Measurements from ENCODE around the gene ATG12. TPM values are rescaled to one million over a fixed set of nuclear protein-coding genes. Genes with fewer than 3 reads are reported as not detected.

The ATG12 gene
- total and polyA plus RNA-seq, 10 donors: 30.6 to 90.4 (median 49.6) TPM

DNA sequence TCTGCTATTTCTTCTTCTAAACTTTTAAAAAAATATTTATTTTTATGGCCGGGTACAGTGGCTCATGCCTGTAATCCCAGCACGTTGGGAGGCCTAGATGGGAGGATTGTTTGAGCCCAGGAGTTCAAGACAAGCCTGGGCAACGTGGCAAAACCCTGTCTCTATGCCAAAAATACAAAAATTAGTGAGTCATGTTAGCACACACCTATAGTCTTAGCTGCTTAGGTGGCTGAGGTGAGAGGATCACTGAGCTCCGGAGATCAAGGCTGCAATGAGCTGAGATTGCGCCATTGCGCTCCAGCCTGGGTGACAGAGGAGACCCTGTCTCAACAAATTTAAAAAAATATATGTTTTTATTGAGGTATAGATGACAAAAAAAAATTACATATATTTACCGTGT is 5.9 kb upstream of the ATG12 start:
- Histone ChIP-seq H3K27ac (no peak overlapping the region), H3K27me3 (replicated peaks in 1 of 7) (no peaks in the 10 kb centered on the region), H3K4me1 (peaks cover 14 to 96% (median 46%) of the 10 kb centered on the region in 6 donors), H3K9me3 (no peaks in the 10 kb centered on the region), H3K36me3 (no peaks in the 10 kb centered on the region), H3K4me3 (no peak overlapping the region)
- intact Hi-C loops (cut with DNase I; ENCODE audit: low total_unique reads): loop anchor here (10.0 kb wide), 1 partner anchor 218 kb away; no protein-coding TSS in a partner anchor
- 90 to 93% (median 91%) methylated on average over 7 of the region's 7 CpGs for WGBS, 5 donors
- TF ChIP-seq POLR2A (IDR thresholded peaks at IDR 0.05): no peak
- TF ChIP-seq, protein P1, sequence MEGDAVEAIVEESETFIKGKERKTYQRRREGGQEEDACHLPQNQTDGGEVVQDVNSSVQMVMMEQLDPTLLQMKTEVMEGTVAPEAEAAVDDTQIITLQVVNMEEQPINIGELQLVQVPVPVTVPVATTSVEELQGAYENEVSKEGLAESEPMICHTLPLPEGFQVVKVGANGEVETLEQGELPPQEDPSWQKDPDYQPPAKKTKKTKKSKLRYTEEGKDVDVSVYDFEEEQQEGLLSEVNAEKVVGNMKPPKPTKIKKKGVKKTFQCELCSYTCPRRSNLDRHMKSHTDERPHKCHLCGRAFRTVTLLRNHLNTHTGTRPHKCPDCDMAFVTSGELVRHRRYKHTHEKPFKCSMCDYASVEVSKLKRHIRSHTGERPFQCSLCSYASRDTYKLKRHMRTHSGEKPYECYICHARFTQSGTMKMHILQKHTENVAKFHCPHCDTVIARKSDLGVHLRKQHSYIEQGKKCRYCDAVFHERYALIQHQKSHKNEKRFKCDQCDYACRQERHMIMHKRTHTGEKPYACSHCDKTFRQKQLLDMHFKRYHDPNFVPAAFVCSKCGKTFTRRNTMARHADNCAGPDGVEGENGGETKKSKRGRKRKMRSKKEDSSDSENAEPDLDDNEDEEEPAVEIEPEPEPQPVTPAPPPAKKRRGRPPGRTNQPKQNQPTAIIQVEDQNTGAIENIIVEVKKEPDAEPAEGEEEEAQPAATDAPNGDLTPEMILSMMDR (IDR thresholded peaks at IDR 0.05 in 8 of 11, conservative IDR thresholded peaks at IDR 0.05 in 3 of 11): no peak
- TF ChIP-seq POLR2AphosphoS5 (IDR thresholded peaks at IDR 0.05): no peak
- no peak for DNase-seq

DNA sequence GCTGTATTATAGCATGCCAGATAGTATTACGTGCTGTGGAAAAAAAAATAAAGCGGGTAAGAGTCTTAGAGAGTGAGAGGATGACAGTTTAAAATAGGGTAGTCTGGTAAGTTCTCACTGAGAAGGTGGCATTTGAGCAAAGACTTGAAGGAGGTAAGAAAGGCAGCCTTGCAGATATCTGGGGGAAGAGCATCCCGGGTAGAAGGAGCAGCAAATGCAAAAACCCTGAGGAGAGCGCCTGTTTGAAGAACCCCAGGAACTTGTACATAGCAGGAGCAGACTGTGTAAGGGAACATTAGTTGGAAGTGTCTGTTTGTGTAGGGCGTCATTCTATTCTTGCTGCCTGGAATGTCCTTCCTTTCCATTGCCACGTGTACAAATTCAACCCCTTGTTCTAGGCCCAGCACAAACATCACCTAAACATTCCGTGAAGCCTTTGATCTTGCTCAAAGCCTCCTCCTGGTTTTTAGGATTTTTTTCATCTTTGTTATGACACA is 3.0 kb upstream of the ATG12 start:
- no peak for TF ChIP-seq POLR2A (IDR thresholded peaks at IDR 0.05)
- TF ChIP-seq, protein P1 (IDR thresholded peaks at IDR 0.05 in 8 of 11, conservative IDR thresholded peaks at IDR 0.05 in 3 of 11): no peak
- no peak for TF ChIP-seq POLR2AphosphoS5 (IDR thresholded peaks at IDR 0.05)
- DNase-seq: no peak
- Histone ChIP-seq H3K36me3 (no peaks in the 10 kb centered on the region), H3K27me3 (replicated peaks in 1 of 7) (no peaks in the 10 kb centered on the region), H3K27ac (peak overlapping the region in 1 of 8 donors; percentile 24), H3K4me3 (no peak overlapping the region), H3K4me1 (peaks cover 26 to 85% (median 52%) of the 10 kb centered on the region in 6 donors), H3K9me3 (no peaks in the 10 kb centered on the region)
- intact Hi-C loops (cut with DNase I; ENCODE audit: low total_unique reads): loop anchor here (10.0 kb wide), 1 partner anchor 220 kb away; no protein-coding TSS in a partner anchor
- WGBS, 5 donors: 82 to 92% (median 83%) methylated on average over 7 of the region's 7 CpGs

DNA sequence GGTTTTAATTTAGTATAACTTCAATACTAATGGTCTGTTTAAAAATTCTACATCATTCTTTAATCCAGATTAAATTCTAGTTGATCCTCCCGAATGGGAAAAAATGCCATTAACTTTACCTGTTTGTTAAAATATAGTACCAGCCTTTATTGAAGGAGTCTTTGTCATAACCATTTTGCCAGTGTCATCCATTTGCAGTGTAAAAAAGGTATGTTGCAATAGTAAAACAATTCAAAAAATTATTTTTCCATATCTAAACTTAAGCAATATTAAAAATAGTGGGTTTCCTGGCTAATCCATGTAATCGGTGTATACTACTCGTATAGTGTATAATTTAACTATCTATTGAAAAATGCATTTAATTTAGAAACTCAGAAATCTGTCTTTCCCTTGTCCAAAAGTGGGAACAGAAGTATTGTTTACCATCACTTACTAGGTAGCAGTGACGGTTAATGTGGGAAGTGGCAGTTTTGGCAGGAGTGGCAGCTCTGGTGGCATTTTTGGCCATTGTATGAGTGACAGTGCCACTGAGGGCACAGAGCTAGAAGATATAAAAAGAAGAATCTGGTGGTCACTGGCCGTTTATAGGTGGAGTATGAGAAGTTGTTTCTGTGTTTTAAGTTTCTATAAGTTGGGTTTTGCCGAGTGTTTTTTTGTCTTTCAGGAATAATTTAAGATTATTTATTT is 2.2 kb upstream of the ATG12 start:
- Histone ChIP-seq H3K27me3 (replicated peaks in 1 of 7) (no peaks in the 10 kb centered on the region), H3K4me1 (peaks cover 33 to 85% (median 59%) of the 10 kb centered on the region in 6 donors), H3K36me3 (peaks cover 0 to under 1% (median 0%) of the 10 kb centered on the region in 6 donors), H3K9me3 (no peaks in the 10 kb centered on the region), H3K27ac (peak overlapping the region in 1 of 8 donors; percentile 24), H3K4me3 (peak overlapping the region in 3 of 8 donors; percentile 76 to 95 (median 94))
- TF ChIP-seq POLR2AphosphoS5 (IDR thresholded peaks at IDR 0.05) (no peak), POLR2A (IDR thresholded peaks at IDR 0.05) (no peak)
- TF ChIP-seq, protein P1 (IDR thresholded peaks at IDR 0.05 in 8 of 11, conservative IDR thresholded peaks at IDR 0.05 in 3 of 11): no peak
- DNase-seq: no peak
- intact Hi-C loops (cut with DNase I; ENCODE audit: low total_unique reads): loop anchor here (10.0 kb wide), 1 partner anchor 221 kb away; no protein-coding TSS in a partner anchor
- 61 to 76% (median 71%) methylated on average over 6 of the region's 6 CpGs for WGBS, 5 donors

DNA sequence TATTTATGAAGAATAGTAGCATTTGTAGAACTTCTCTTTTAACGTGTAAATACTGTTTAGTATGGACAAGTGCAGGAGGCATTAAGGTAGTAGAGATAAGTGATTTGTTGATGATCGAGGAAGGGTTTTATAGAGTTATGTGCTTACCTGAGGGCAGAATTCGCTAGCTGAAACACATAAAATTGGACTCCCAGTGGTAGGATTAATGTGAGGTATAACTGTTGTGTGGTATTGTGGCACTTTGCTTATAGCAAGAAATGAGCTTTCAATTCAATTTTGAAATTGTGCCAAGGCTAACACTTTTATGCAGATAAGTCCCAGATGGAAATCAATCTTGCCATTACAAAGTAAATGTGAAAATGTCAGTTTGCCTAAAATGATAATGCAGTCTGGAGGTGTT is 1.6 kb upstream of the ATG12 start:
- H3K27ac ChIP-seq: peak overlapping the region in 4 of 8 donors; percentile 93 to 97 (median 95)
- intact Hi-C loops (cut with DNase I; ENCODE audit: low total_unique reads): loop anchor here (10.0 kb wide), 1 partner anchor 222 kb away; no protein-coding TSS in a partner anchor
- TF ChIP-seq POLR2A (IDR thresholded peaks at IDR 0.05): no peak

More for the DNA sequence above, 1.6 kb upstream of the ATG12 start:
- Histone ChIP-seq H3K4me3 (peak overlapping the region; percentile 70 to 95 (median 86)), H3K27me3 (replicated peaks in 1 of 7) (no peaks in the 10 kb centered on the region), H3K9me3 (no peaks in the 10 kb centered on the region), H3K36me3 (peaks cover 0 to 6% (median under 1%) of the 10 kb centered on the region in 6 donors), H3K4me1 (peaks cover 38 to 85% (median 65%) of the 10 kb centered on the region in 6 donors)
- WGBS, 5 donors: 10 to 18% (median 15%) methylated on average over 3 of the region's 3 CpGs
- no peak for DNase-seq

All from spleen (tissue), 11 donors.